HepG2 (cell line): ENCODE results near the gene RCC1. TPM values are rescaled to one million over a fixed set of nuclear protein-coding genes. Genes with fewer than 3 reads are reported as not detected.

Source experiments
- CREB1 ChIP-seq, 2 experiments: fragments of 450-650 bp in 1 of 2; IDR thresholded peaks; 2 replicates each; pipeline ENCODE4 v1.6.1; 2016 to 2017; ENCODE audit warnings: control low read depth in 1 of 2, mild to moderate bottlenecking in 1 of 2, missing compliant biosample characterization in 1 of 2, missing genetic modification characterization in 1 of 2
- NFATC3 ChIP-seq: sonication (generic); formaldehyde crosslinking; IDR thresholded peaks from 2 replicates; pipeline ENCODE4 v1.5.1; 2020; ENCODE audit warnings: mild to moderate bottlenecking, missing genetic modification reagents
- SP5 ChIP-seq: IDR thresholded peaks from 2 replicates; pipeline ENCODE4 v1.6.1; 2016; ENCODE audit warnings: low read depth, borderline replicate concordance
- ZMYM4 ChIP-seq: sonication (generic); formaldehyde crosslinking; IDR thresholded peaks from 2 replicates; pipeline ENCODE4 v1.8.1; 2023; ENCODE audit warnings: mild to moderate bottlenecking, missing genetic modification reagents
- ZNF788 ChIP-seq: sonication (generic); formaldehyde crosslinking; IDR thresholded peaks from 2 replicates; pipeline ENCODE4 v1.5.0; 2020; ENCODE audit warnings: mild to moderate bottlenecking, missing genetic modification reagents, borderline replicate concordance
- polyA plus RNA-seq, 8 experiments: library from polyadenylated mRNA; depleted of rRNA in 3 of 8; stranded (reverse) in 7 of 8; unstranded in 1 of 8; fragments of >200 nt; fragmentation: Illumina TruSeq in 4 of 8; extraction: Trizol in 4 of 8; gene quantifications; 2 replicates each; pipeline versions ENCODE4 v1.2.1 to v1.2.3, GENCODE V29; 2011 to 2016; ENCODE audit warnings: low read depth in 4 of 8, missing spikeins in 1 of 8, mixed read lengths in 1 of 8; ENCODE audit not compliant: insufficient read depth in 1 of 8
- total RNA-seq, 5 experiments: library from RNA; depleted of rRNA; stranded (reverse); fragments of >200 nt; fragmentation: Illumina TruSeq; extraction: Trizol; gene quantifications; 2 replicates each; pipeline ENCODE4 v1.2.3, GENCODE V29; 2016; ENCODE audit warnings: low read depth in 1 of 5
- TF ChIP-seq, protein P1 (sequence below): sonication (generic); formaldehyde crosslinking; IDR thresholded peaks from 2 replicates; pipeline ENCODE4 v1.4.0; 2020; ENCODE audit warnings: mild to moderate bottlenecking, missing genetic modification reagents
- TF ChIP-seq, protein P2 (sequence below): sonication (generic); formaldehyde crosslinking; conservative IDR thresholded peaks from 2 replicates; pipeline ENCODE4 v1.4.0; 2020; ENCODE audit warnings: missing genetic modification reagents
- TF ChIP-seq, protein P3 (sequence below): sonication (generic); formaldehyde crosslinking; IDR thresholded peaks from 2 replicates; pipeline ENCODE4 v1.5.1; 2020; ENCODE audit warnings: mild to moderate bottlenecking, missing genetic modification reagents, borderline replicate concordance
- TF ChIP-seq, protein P4 (sequence below): sonication (generic); formaldehyde crosslinking; IDR thresholded peaks from 2 replicates; pipeline ENCODE4 v1.4.0; 2020; ENCODE audit warnings: missing genetic modification reagents, mild to moderate bottlenecking, borderline replicate concordance

The RCC1 gene
- total and polyA plus RNA-seq, 2 of the 13 experiments (the other 11 are each of a cell fraction or from before 2014, with no cell fraction given), result 47.2 to 80.8 TPM

- TF ChIP-seq, protein P1, sequence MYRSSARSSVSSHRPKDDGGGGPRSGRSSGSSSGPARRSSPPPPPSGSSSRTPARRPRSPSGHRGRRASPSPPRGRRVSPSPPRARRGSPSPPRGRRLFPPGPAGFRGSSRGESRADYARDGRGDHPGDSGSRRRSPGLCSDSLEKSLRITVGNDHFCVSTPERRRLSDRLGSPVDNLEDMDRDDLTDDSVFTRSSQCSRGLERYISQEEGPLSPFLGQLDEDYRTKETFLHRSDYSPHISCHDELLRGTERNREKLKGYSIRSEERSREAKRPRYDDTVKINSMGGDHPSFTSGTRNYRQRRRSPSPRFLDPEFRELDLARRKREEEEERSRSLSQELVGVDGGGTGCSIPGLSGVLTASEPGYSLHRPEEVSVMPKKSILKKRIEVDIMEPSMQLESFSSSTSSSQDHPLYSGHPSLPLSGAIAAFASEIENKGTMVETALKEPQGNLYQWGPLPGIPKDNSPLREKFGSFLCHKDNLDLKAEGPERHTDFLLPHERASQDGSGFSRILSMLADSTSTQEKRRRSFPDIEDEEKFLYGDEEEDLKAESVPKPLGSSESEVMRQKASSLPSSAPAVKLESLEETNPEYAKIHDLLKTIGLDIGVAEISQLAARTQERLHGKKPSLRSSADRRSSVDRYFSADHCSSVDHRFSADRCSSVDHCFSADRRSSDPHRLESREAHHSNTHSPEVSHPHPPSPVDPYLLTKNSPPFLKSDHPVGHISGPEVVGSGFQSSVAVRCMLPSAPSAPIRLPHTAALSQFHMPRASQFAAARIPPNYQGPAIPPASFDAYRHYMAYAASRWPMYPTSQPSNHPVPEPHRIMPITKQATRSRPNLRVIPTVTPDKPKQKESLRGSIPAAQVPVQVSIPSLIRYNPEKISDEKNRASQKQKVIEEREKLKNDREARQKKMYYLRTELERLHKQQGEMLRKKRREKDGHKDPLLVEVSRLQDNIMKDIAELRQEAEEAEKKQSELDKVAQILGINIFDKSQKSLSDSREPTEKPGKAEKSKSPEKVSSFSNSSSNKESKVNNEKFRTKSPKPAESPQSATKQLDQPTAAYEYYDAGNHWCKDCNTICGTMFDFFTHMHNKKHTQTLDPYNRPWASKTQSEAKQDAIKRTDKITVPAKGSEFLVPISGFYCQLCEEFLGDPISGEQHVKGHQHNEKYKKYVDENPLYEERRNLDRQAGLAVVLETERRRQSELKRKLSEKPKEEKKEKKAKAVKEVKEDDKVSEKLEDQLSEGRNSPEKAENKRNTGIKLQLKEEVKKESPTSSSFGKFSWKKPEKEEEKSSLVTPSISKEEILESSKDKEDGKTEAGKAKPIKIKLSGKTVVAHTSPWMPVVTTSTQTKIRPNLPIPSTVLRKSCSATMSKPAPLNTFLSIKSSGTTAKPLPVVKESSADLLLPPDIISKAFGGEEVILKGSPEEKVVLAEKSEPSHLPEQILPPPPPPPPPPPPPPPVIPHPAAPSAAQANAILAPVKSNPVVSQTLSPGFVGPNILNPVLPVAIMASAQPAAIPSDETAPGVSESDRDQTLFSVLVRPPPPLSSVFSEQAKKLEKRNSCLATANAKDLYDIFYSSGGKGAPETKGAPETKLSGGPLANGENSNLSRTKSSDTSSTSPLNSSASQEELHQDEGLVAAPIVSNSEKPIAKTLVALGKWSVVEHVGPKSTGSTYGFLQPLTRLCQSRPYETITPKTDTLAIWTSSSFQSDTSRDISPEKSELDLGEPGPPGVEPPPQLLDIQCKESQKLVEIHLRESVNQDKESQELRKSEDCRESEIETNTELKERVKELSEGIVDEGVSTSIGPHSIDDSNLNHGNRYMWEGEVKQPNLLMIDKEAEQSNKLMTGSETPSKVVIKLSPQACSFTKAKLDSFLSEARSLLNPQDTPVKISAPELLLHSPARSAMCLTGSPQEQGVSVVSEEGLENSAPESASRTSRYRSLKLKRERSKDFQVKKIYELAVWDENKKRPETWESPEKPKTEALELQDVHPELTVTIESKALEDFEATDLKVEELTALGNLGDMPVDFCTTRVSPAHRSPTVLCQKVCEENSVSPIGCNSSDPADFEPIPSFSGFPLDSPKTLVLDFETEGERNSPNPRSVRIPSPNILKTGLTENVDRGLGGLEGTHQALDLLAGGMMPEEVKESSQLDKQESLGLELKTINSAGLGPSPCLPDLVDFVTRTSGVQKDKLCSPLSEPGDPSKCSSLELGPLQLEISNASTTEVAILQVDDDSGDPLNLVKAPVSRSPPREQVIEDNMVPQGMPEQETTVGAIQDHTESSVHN, result no peak
- TF ChIP-seq, protein P2, sequence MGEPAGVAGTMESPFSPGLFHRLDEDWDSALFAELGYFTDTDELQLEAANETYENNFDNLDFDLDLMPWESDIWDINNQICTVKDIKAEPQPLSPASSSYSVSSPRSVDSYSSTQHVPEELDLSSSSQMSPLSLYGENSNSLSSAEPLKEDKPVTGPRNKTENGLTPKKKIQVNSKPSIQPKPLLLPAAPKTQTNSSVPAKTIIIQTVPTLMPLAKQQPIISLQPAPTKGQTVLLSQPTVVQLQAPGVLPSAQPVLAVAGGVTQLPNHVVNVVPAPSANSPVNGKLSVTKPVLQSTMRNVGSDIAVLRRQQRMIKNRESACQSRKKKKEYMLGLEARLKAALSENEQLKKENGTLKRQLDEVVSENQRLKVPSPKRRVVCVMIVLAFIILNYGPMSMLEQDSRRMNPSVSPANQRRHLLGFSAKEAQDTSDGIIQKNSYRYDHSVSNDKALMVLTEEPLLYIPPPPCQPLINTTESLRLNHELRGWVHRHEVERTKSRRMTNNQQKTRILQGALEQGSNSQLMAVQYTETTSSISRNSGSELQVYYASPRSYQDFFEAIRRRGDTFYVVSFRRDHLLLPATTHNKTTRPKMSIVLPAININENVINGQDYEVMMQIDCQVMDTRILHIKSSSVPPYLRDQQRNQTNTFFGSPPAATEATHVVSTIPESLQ, result no peak
- TF ChIP-seq, protein P3, sequence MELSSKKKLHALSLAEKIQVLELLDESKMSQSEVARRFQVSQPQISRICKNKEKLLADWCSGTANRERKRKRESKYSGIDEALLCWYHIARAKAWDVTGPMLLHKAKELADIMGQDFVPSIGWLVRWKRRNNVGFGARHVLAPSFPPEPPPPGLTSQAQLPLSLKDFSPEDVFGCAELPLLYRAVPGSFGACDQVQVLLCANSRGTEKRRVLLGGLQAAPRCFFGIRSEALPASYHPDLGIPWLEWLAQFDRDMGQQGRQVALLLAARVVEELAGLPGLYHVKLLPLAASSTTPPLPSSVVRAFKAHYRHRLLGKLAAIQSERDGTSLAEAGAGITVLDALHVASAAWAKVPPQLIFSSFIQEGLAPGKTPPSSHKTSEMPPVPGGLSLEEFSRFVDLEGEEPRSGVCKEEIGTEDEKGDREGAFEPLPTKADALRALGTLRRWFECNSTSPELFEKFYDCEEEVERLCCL (CRISPR knock-in tag), result no peak
- TF ChIP-seq, protein P4, sequence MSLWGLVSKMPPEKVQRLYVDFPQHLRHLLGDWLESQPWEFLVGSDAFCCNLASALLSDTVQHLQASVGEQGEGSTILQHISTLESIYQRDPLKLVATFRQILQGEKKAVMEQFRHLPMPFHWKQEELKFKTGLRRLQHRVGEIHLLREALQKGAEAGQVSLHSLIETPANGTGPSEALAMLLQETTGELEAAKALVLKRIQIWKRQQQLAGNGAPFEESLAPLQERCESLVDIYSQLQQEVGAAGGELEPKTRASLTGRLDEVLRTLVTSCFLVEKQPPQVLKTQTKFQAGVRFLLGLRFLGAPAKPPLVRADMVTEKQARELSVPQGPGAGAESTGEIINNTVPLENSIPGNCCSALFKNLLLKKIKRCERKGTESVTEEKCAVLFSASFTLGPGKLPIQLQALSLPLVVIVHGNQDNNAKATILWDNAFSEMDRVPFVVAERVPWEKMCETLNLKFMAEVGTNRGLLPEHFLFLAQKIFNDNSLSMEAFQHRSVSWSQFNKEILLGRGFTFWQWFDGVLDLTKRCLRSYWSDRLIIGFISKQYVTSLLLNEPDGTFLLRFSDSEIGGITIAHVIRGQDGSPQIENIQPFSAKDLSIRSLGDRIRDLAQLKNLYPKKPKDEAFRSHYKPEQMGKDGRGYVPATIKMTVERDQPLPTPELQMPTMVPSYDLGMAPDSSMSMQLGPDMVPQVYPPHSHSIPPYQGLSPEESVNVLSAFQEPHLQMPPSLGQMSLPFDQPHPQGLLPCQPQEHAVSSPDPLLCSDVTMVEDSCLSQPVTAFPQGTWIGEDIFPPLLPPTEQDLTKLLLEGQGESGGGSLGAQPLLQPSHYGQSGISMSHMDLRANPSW (CRISPR knock-in tag), result peak; percentile 73; the same call in 1 of the 2 replicates
- TF ChIP-seq NFATC3 (CRISPR knock-in tag) (no peak), ZMYM4 (peak; percentile 85), SP5 (CRISPR knock-in tag) (peak; percentile 85), CREB1 (IDR thresholded peaks at IDR 0.05) (0 out of 2 replicates have a peak, but pooled peaks have one; percentile 37), CREB1 (CRISPR knock-in tag; IDR thresholded peaks at IDR 0.05) (peak; percentile 5), ZNF788 (CRISPR knock-in tag) (peak; percentile 90)
These were observed 47.2 kb downstream of the RCC1 start, which contains the start of gene TRNAU1AP (continued) for GRCh38 chr1:28552758-28553663.
